Measurements from ENCODE around the gene WASL. TPM values are rescaled to one million over a fixed set of nuclear protein-coding genes. Genes with fewer than 3 reads are reported as not detected.

WASL gene
- total RNA-seq, 2 donors from 2014 or later: 35.1 to 36.7 TPM

- 91 to 97% methylated on average over 3 of the region's 3 CpGs for WGBS, 2 experiments (ENCODE audit: insufficient coverage in 1 of 2, insufficient read length in 1 of 2)
- peaks cover 14% of the 10 kb centered on the region for H3K9me3 Mint-ChIP-seq
- no peak for TF ChIP-seq CTCF (conservative IDR thresholded peaks at IDR 0.05)
- Histone ChIP-seq H3K36me3 (ENCODE audit: control insufficient read depth, insufficient read depth, low read length) (no peaks in the 10 kb centered on the region), H3K9ac (ENCODE audit: extremely low read depth, low read length, poor library complexity, severe bottlenecking) (no peak overlapping the region), H3K4me1 (ENCODE audit: control insufficient read depth, insufficient read depth, low read length) (no peaks in the 10 kb centered on the region), H3K27ac (ENCODE audit: low read depth, low read length) (no peak overlapping the region), H3K27me3 (ENCODE audit: control insufficient read depth, insufficient read depth, low read length, poor library complexity, severe bottlenecking) (no peaks in the 10 kb centered on the region), H3K9me3 (ENCODE audit: control insufficient read depth, low read length) (no peaks in the 10 kb centered on the region), H3K4me3 (ENCODE audit: low read length) (no peak overlapping the region)
- H3K4me3 Mint-ChIP-seq: no peak overlapping the region
- no peak for DNase-seq
- no peaks in the 10 kb centered on the region for H3K4me1 Mint-ChIP-seq
- no peaks in the 10 kb centered on the region for H3K27me3 Mint-ChIP-seq (ENCODE audit: insufficient read depth)
- peaks cover 3% of the 10 kb centered on the region for H3K36me3 Mint-ChIP-seq (ENCODE audit: low read depth)
- no peak overlapping the region for H3K27ac Mint-ChIP-seq
These were observed 12.9 kb upstream of the WASL start for GRCh38 chr7:123761729-123762128.

- Histone ChIP-seq H3K27me3 (ENCODE audit: control insufficient read depth, insufficient read depth, low read length, poor library complexity, severe bottlenecking) (no peaks in the 10 kb centered on the region), H3K9ac (ENCODE audit: extremely low read depth, low read length, poor library complexity, severe bottlenecking) (no peak overlapping the region), H3K4me1 (ENCODE audit: control insufficient read depth, insufficient read depth, low read length) (no peaks in the 10 kb centered on the region), H3K4me3 (ENCODE audit: low read length) (no peak overlapping the region), H3K36me3 (ENCODE audit: control insufficient read depth, insufficient read depth, low read length) (no peaks in the 10 kb centered on the region), H3K9me3 (ENCODE audit: control insufficient read depth, low read length) (no peaks in the 10 kb centered on the region), H3K27ac (ENCODE audit: low read depth, low read length) (no peak overlapping the region)
- DNase-seq: no peak
- Mint-ChIP-seq H3K9me3 (peaks cover 3% of the 10 kb centered on the region), H3K27me3 (ENCODE audit: insufficient read depth) (no peaks in the 10 kb centered on the region), H3K27ac (no peak overlapping the region), H3K36me3 (ENCODE audit: low read depth) (no peaks in the 10 kb centered on the region), H3K4me1 (no peaks in the 10 kb centered on the region), H3K4me3 (no peak overlapping the region)
- WGBS, 2 experiments (ENCODE audit: insufficient coverage in 1 of 2, insufficient read length in 1 of 2): 71 to 86% methylated on average over 1 of the region's 1 CpG
- no peak for TF ChIP-seq CTCF (conservative IDR thresholded peaks at IDR 0.05)
These were observed 8.3 kb upstream of the WASL start for GRCh38 chr7:123757095-123757494.

GRCh38 chr7:123755338-123755737, 6.5 kb upstream of the WASL start:
- Mint-ChIP-seq H3K27me3 (ENCODE audit: insufficient read depth) (no peaks in the 10 kb centered on the region), H3K9me3 (no peaks in the 10 kb centered on the region), H3K4me3 (no peak overlapping the region), H3K4me1 (peaks cover 10% of the 10 kb centered on the region), H3K27ac (no peak overlapping the region), H3K36me3 (ENCODE audit: low read depth) (no peaks in the 10 kb centered on the region)
- Histone ChIP-seq H3K27ac (ENCODE audit: low read depth, low read length) (no peak overlapping the region), H3K9ac (ENCODE audit: extremely low read depth, low read length, poor library complexity, severe bottlenecking) (no peak overlapping the region), H3K4me3 (ENCODE audit: low read length) (no peak overlapping the region), H3K9me3 (ENCODE audit: control insufficient read depth, low read length) (no peaks in the 10 kb centered on the region), H3K4me1 (ENCODE audit: control insufficient read depth, insufficient read depth, low read length) (peaks cover 2% of the 10 kb centered on the region), H3K36me3 (ENCODE audit: control insufficient read depth, insufficient read depth, low read length) (no peaks in the 10 kb centered on the region), H3K27me3 (ENCODE audit: control insufficient read depth, insufficient read depth, low read length, poor library complexity, severe bottlenecking) (no peaks in the 10 kb centered on the region)
- 95% methylated on average over 1 of the region's 1 CpG; no CpG with 5 or more reads in 1 of the 2 experiments for WGBS, 2 experiments (ENCODE audit: insufficient coverage in 1 of 2, insufficient read length in 1 of 2)
- no peak for TF ChIP-seq CTCF (conservative IDR thresholded peaks at IDR 0.05)
- DNase-seq: no peak
